NCI-H748 (cell line): ENCODE measurements around the gene HES7.
"Not testable (repeated sequence)": the region's sequence is repeated elsewhere in the genome, so short reads cannot be mapped to it uniquely, and the experiment has no call there.

Source experiments
- DNase-seq: peaks from one replicate; lab custom pipeline; 2025; ENCODE audit not compliant: unreplicated experiment; lab: John Stamatoyannopoulos, UW

Gene HES7

GRCh38 chr17:8124350-8125153 lies 646 bp upstream of the HES7 start:
- DNase-seq = peak; percentile 75

GRCh38 chr17:8122924-8123694 lies 797 bp downstream of the HES7 start:
- peak; percentile 62 for DNase-seq

GRCh38 chr17:8122422-8122923 lies 1.4 kb downstream of the HES7 start:
- DNase-seq = peak; percentile 70

GRCh38 chr17:8121681-8122421 lies 2.1 kb downstream of the HES7 start:
- peak; percentile 92 for DNase-seq

- no peak for DNase-seq
Measured at GRCh38 chr17:8121407-8121680, 2.6 kb downstream of the HES7 start.

- DNase-seq = peak; percentile 94
Measured at GRCh38 chr17:8120520-8121406, 3.1 kb downstream of the HES7 start.

- DNase-seq = peak; percentile 96
Measured at GRCh38 chr17:8119581-8120519, 4.1 kb downstream of the HES7 start.

GRCh38 chr17:8118769-8119580 lies 4.9 kb downstream of the HES7 start:
- DNase-seq = peak; percentile 96

GRCh38 chr17:8117980-8118768 lies 5.7 kb downstream of the HES7 start, which contains the start of gene ALOXE3:
TSS of gene ALOXE3 (minus strand) at chr17:8118514. CDS start at chr17:8117990, 524 bp downstream.
- peak; percentile 73 for DNase-seq

GRCh38 chr17:8117367-8117979 lies 6.4 kb downstream of the HES7 start:
- peak; percentile 73 for DNase-seq

GRCh38 chr17:8116776-8117175 lies 7.1 kb downstream of the HES7 start:
- no peak for DNase-seq

GRCh38 chr17:8110907-8111306 lies 13.0 kb downstream of the HES7 start:
- DNase-seq = no peak

- DNase-seq = no peak
Measured at GRCh38 chr17:8110456-8110804, 13.5 kb downstream of the HES7 start.

GRCh38 chr17:8109661-8110455 lies 14.0 kb downstream of the HES7 start:
- DNase-seq = peak; percentile 89

- DNase-seq = no peak
Measured at GRCh38 chr17:8108972-8109660, 14.8 kb downstream of the HES7 start.

- DNase-seq = not testable (repeated sequence)
Measured at GRCh38 chr17:8106980-8107379, 16.9 kb downstream of the HES7 start.
